Right cardiac atrium (tissue), 5 donors: ENCODE data around the gene TMEM63A. TPM values are rescaled to one million over a fixed set of nuclear protein-coding genes. Genes with fewer than 3 reads are reported as not detected.
A peak's percentile ranks its signal among the peaks of the same experiment; 100 is the strongest.
"Not testable (repeated sequence)": the region's sequence is repeated elsewhere in the genome, so short reads cannot be mapped to it uniquely, and the experiment has no call there.

Source experiments
- ATAC-seq, 2 donors: fragments of 200-7000 bp; cut with Tn5 transposase; one replicate each; pipeline versions ENCODE4 v1.8.0 to v1.9.1; 2020; ENCODE audit warnings: moderate library complexity in 2 of 2, mild to moderate bottlenecking in 1 of 2
- DNase-seq, 3 donors: peaks; one replicate each; pipeline ENCODE4 v3.0.0-alpha.2; 2020
- H3K27ac ChIP-seq: one replicate; pipeline ENCODE4 v1.5.1; 2013; ENCODE audit warnings: mild to moderate bottlenecking, low read length, control low read depth, moderate library complexity
- H3K27me3 ChIP-seq: one replicate; pipeline ENCODE4 v1.6.1; 2013; ENCODE audit not compliant: control insufficient read depth, insufficient read depth
- H3K4me1 ChIP-seq: one replicate; pipeline ENCODE4 v1.6.1; 2013; ENCODE audit warnings: low read length; ENCODE audit not compliant: control insufficient read depth, insufficient read depth
- H3K4me3 ChIP-seq: one replicate; pipeline ENCODE4 v1.5.1; 2013; ENCODE audit warnings: low read length, control low read depth
- H3K9me3 ChIP-seq: one replicate; pipeline ENCODE4 v1.6.1; 2013; ENCODE audit warnings: low read length; ENCODE audit not compliant: control insufficient read depth
- WGBS: extraction: QIAGEN DNeasy Blood & Tissue Kit; methylation state at CpG from one replicate; pipeline ENCODE4 v1.1.7; 2013; 5-methylcytosine and 5-hydroxymethylcytosine counted together
- intact Hi-C, 4 donors: fragments of 100-400 bp; cut with DNase I; formaldehyde crosslinking; loops; one replicate each; pipeline versions ENCODE4 v1.11.0 to v1.14.0; 2022 to 2023
- polyA plus RNA-seq: library from polyadenylated mRNA; stranded (reverse); fragments of 200-250 nt; gene quantifications from one replicate; pipeline ENCODE4 v1.2.3, GENCODE V29; 2013
- total RNA-seq, 4 donors: library from RNA; stranded (reverse); fragmentation: NEBNext Ultra II Directional; extraction: Animal tissue kit (Norgen Biotek cat#: 25700); gene quantifications; one replicate each; pipeline ENCODE4 v1.2.1, GENCODE V29; 2021
- donor health status: healthy with polysubstance abuse.
- donor health status: DM: no; HTN: yes; CAD: no.
- donor health status: DM: no; HTN: no; CAD: no.
- donor health status: DM: no; HTN: yes; CAD: no; lungs with severe emphysema.
- donor health status: DM: yes; HTN: yes; CAD: no.

The TMEM63A gene
- total and polyA plus RNA-seq, 5 donors, result 29.3 to 44.4 (median 33.9) TPM

DNA sequence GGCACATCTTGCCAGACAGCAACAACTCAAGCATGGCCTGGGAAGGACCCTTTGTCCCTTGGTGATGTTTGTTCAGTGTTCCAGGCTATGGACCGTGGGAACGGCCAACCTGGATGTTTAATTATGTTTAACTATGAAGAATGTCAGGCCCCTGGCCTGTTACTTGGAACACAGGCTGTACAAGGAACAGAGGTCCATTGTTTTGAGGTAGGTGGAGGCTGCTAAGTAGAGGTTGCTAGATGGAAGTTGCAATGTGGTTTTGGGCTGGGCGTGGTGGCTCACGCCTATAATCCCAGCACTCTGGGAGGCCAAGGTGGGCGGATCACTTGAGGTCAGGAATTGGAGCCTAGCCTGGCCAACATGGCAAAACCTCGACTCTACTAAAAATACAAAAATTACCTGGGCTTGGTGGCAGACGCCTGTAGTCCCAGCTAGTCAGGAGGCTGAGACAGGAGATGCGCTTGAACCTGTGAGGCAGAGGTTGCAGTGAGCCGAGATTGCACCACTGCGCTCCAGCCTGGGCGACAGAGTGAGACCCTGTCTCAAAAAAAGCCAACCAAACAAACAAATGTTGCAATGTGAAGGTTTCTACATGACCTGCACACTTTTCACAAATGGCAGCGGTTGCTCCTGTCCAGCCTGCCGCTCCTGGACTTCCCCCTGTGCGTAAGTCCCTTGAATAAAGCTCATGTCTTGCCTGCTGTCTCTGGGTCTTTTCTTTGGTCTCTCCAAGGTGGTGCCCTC, 9.2 kb upstream of the TMEM63A start:
- intact Hi-C loops, result no loop called here
- ATAC-seq (peak in 1 of 2 donors; percentile 7), DNase-seq (peak in 1 of 3 donors; percentile 1)
- H3K9me3 ChIP-seq, result no peaks in the 10 kb centered on the region
- no peak overlapping the region for H3K27ac ChIP-seq
- H3K4me1 ChIP-seq, result no peaks in the 10 kb centered on the region
- no peak overlapping the region for H3K4me3 ChIP-seq
- 91% methylated on average over 14 of the region's 14 CpGs for whole genome bisulfite sequencing
- H3K27me3 ChIP-seq, result no peaks in the 10 kb centered on the region

DNA sequence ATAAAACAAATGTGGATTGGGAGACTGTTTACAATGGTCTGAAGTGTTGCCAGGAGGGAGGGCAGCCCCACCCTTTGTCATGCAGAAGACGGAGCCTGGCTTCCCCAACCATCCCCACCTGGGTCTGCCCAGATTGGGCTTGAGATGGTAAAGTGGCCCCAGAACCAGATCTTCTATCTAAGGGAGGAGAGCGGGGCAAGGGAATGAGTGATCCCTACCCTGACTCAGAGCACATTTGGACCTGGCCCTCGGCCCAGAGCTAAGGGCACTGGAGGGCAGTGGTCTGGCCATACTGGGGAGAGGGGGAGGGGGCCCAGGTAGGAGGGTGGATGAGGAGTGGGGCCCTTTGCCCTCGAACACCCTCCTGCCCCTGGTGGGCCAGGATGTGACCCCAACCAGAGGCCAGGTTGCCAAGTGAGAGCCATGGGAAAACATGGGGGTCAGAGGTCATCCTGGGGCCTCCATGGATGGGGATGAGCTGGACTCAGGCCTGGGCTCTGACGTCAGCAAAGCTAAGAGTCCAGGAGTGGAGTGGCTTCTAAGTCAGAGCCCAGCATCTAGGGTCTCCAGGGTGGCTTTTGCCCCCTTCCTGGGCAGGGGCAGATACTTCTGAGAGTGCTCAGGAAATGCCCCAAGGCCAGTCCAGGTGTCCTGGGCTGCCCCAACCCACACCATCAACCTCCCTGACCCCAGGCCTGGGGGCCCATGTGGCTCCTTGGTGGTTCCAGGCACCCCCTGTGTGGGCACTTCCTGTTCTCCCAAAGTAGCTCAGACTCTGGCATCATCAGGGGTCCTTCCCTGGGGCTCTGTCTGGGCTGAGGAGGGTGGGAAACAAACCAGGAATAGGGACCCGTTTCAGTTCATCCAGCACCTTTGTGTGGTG, 8.4 kb upstream of the TMEM63A start:
- 70% methylated on average over 6 of the region's 6 CpGs for WGBS
- H3K4me1 ChIP-seq, result no peaks in the 10 kb centered on the region
- no peak overlapping the region for H3K4me3 ChIP-seq
- intact Hi-C loops, result no loop called here
- no peaks in the 10 kb centered on the region for H3K9me3 ChIP-seq
- H3K27me3 ChIP-seq, result no peaks in the 10 kb centered on the region
- H3K27ac ChIP-seq, result no peak overlapping the region
- peak in 1 of 3 donors; percentile 60 for DNase-seq
- ATAC-seq, result peak in 1 of 2 donors; percentile 21

DNA sequence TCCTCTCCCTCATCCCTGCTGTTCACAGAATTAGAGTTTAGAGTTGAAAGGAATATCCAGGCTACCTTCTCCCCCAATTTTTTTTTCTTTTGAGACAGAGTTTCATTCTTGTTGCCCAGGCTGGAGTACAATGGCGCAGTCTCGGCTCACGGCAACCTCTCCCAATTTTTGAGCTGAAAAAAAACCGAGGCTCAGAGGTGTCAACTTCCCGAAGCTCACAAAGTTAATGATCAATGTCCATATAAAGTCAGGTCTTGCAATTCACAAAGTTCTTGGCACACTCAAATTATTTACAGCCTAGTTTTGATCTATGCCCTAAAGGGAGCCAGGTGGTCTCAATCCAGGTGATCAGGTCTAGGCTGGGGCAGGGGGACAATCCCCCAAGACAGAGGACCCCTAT, 7.6 kb upstream of the TMEM63A start:
- WGBS, result 90% methylated on average over 5 of the region's 5 CpGs
- Histone ChIP-seq H3K4me3 (no peak overlapping the region), H3K9me3 (no peaks in the 10 kb centered on the region), H3K4me1 (no peaks in the 10 kb centered on the region), H3K27me3 (no peaks in the 10 kb centered on the region), H3K27ac (no peak overlapping the region)
- intact Hi-C loops, result no loop called here
- ATAC-seq (no peak), DNase-seq (peak in 1 of 3 donors; percentile 4)

DNA sequence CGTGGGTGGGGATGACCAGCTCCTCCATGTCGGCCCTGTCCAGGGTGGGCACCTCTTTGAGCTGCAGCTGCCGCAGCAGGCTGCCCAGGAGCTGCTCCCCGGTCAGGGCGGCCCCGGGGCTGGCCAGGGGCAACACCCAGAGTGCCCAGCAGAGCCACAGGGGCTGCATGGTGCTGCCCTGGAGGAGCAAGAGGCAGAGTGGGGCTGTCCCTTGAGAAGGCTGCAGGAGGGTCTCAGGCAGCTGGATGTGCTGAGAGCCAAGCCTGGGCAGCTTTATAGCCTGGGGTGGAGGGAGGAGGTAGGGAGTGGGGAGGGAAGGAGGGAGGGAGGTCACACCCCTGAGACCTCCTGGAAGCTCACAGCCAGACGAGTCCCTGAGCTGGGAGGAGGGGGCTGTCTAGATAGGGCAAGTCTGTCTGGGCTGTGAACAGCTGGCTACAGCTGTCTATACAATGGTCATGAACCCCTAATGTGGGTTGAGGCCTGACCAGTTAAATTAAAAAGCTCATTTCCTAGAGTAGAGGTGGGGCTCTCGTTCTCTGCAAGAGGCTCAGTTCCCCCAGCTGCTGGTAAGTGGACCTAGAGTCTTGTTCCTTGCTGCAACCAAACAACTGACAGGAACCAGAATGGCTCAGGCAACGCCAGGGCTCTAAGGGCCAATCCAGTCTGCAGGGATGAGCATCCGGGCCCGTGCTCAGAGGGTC, 6.9 kb upstream of the TMEM63A start, which contains the start of gene LEFTY1:
LEFTY1 (minus strand) TSS at position 249 of the 704 bp plus-strand sequence; CDS start at position 169, 80 bp downstream.
- 63% methylated on average over 11 of the region's 11 CpGs for WGBS
- ATAC-seq (peak; percentile 18 to 47), DNase-seq (peak in 1 of 3 donors; percentile 22)
- Histone ChIP-seq H3K4me1 (no peaks in the 10 kb centered on the region), H3K27me3 (no peaks in the 10 kb centered on the region), H3K9me3 (no peaks in the 10 kb centered on the region), H3K27ac (no peak within 1 kb of the TSS), H3K4me3 (no peak within 1 kb of the TSS)
- intact Hi-C loops, result no loop called here

DNA sequence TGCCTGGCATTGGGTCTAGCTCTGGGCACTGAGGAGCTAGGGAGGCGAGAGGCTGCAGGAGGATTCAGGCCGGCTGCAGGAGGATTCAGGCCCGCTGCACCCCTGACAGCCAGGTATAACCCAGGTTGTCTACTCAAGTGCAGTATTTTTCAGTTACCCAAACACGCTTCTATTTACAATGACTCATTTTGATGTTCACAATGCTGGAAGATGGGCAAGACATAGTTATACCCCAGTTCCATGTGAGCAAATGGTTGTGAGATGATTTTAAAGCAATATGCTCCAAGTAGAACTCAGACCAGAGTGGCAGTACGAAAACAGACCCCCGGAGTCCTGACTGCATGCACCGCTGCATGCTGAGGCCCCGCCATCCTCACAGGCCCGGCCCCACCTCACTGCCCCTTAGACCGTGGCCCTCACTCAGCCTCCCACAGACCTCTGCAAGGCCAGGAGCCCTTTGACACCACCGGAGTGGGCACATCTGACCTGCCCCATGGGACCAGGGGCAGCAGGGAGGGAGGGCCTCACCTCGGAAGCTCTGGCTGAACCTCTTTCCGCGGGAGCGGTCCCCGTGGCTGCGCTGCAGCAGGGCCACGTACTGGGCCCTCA, 6.2 kb upstream of the TMEM63A start:
- Histone ChIP-seq H3K4me3 (no peak overlapping the region), H3K27me3 (no peaks in the 10 kb centered on the region), H3K4me1 (no peaks in the 10 kb centered on the region), H3K27ac (no peak overlapping the region), H3K9me3 (no peaks in the 10 kb centered on the region)
- DNase-seq, result no peak
- WGBS, result 78% methylated on average over 18 of the region's 18 CpGs
- intact Hi-C loops, result no loop called here
- no peak for ATAC-seq

DNA sequence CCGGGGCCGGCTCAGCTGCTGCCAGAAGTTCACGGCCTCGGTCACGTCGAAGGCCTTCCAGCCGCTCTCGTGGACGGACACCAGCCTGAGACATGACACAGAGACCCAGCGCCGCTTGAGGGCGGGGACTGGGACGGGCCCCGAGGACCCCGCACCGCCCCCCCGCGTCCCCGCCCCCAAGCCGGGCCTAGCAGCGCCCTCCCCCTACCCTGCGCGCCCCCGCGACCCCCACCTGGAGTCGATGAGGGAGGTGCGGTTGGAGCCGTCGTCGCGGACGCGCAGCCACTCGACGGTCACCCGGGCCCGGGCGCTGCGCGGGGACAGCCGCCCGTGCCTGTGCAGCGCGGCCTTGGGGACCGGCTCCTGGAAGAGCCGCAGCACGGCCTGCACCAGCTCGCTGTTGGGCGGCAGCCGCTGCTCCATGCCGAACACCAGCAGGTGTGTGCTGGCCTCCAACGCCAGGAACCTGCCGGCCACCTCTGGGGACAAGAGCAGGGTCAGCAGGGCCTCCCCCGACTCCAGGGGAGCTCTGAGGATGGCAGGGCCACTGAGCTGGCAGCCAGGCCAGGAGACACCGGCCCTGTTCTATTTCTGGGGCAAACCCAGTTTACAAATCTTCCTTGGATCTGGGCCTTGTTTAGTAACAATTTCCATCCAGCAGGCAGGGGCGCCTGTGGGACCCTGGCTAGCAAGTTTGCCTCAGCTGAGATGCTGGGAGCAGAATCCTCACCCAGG, 5.5 kb upstream of the TMEM63A start:
- DNase-seq, H3K27ac ChIP-seq, H3K9me3 ChIP-seq, ATAC-seq, H3K4me3 ChIP-seq, H3K4me1 ChIP-seq, intact Hi-C loops, H3K27me3 ChIP-seq: not testable (repeated sequence)
- 36% methylated on average over 48 of the region's 56 CpGs for WGBS

DNA sequence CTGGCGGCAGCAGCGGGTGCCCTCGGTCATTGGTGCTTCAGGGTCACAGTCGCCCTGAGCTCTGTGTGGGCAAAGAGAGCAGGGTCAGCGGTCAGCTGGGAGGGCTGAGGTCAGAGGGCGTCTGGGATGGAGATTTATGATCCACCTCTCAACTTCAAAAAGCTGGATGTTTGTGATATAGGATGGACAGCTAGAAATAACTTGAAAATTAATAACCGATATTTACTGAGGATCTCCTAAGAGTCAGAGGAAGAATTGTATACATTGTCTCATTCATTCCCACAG, 4.8 kb upstream of the TMEM63A start:
- ATAC-seq, result no peak

DNA sequence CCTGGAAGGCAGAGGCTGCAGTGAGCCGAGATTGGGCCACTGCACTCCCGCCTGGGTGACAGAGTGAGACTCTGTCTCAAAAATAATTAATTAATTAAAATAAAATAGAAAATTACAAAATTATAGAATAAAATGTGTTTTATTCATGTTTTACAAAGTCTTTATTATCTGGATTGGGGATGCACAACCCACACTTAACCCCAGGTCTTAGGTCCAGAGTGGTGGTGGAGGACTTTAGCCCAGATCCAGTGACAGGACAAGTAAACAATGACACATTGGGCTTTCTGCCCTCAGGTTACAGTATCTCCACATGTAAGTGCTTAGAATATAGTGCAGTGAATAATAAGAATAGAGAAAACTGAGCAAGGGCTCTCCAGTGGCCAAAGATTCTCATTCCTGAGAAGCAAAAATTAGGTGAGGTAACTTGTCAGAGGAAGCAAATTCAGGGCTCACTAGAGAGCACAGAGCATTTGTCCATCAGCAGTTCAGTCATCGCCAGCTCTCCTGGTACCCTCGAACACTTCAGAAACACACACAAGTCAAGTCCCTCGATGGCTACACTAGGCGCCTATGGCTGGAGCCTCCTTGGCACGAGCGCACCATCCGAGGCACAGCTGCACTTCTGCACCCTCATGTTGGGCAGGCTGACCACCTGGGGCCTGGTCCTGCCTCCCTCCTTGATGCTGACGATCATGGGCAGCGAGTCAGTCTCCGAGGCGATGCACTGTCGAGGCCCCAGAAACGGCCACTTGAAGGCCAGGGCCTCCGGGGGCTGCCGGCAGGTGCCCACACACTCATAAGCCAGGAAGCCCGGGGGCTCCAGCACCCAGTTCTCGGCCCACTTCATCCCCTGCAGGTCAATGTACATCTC, 4.2 kb upstream of the TMEM63A start:
- H3K4me3 ChIP-seq, result no peak overlapping the region
- 94% methylated on average over 19 of the region's 19 CpGs for WGBS
- DNase-seq, result no peak
- H3K9me3 ChIP-seq, result no peaks in the 10 kb centered on the region
- ATAC-seq, result no peak
- intact Hi-C loops, result no loop called here
- H3K27ac ChIP-seq, result no peak overlapping the region
- no peaks in the 10 kb centered on the region for H3K27me3 ChIP-seq
- H3K4me1 ChIP-seq, result peaks cover under 1% of the 10 kb centered on the region

More for the DNA sequence above, 4.8 kb upstream of the TMEM63A start:
- Histone ChIP-seq H3K27ac (no peak overlapping the region), H3K9me3 (no peaks in the 10 kb centered on the region), H3K4me1 (no peaks in the 10 kb centered on the region), H3K4me3 (no peak overlapping the region), H3K27me3 (no peaks in the 10 kb centered on the region)
- DNase-seq, result no peak
- 90% methylated on average over 7 of the region's 7 CpGs for WGBS
- intact Hi-C loops, result no loop called here

DNA sequence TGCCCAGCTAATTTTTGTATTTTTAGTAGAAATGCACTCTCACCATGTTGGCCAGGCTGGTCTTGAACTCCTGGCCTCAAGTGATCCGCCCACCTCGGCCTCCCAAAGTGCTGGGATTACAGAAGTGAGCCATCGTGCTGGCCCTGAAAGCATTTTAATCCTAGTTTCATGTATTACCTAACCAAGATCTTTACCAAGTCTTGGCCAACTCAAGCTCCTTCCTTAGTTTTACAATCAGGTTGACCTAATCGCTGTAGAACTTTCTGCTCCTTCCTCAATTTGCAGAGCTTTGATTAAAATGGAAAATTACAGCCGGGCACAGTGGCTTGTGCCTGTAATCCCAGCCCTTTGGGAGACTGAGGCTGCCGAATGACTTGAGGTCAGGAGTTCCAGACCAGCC, 3.2 kb upstream of the TMEM63A start:
- Histone ChIP-seq H3K27me3 (no peaks in the 10 kb centered on the region), H3K9me3 (no peaks in the 10 kb centered on the region), H3K27ac (no peak overlapping the region), H3K4me1 (peaks cover 6% of the 10 kb centered on the region), H3K4me3 (no peak overlapping the region)
- intact Hi-C loops, result no loop called here
- WGBS, result 87% methylated on average over 6 of the region's 6 CpGs
- ATAC-seq (no peak), DNase-seq (no peak)
